GM23338 (cell line): Measurements from ENCODE around the gene CELF4. TPM values are rescaled to one million over a fixed set of nuclear protein-coding genes. Genes with fewer than 3 reads are reported as not detected.

Source experiments
- ATAC-seq: fragments of 200-7000 bp; cut with Tn5 transposase; 3 replicates; pipeline ENCODE4 v1.9.1; 2020
- DNase-seq: peaks from one replicate; pipeline ENCODE4 v3.0.0-alpha.2; 2015; ENCODE audit warnings: low spot score
- H2AFZ ChIP-seq: fragments of 200-600 bp; sonication (generic); 2 replicates; pipeline ENCODE4 v1.8.0; 2016; ENCODE audit warnings: antibody characterized with exemption, mild to moderate bottlenecking, moderate library complexity
- H3F3A ChIP-seq: fragments of 200-600 bp; sonication (generic); replicated peaks from 2 replicates; pipeline ENCODE4 v1.8.0; 2017; ENCODE audit warnings: antibody characterized with exemption, mixed run types, low read depth
- H3K27ac ChIP-seq: fragments of 200-600 bp; sonication (generic); 2 replicates; pipeline ENCODE4 v1.6.1; 2016; ENCODE audit warnings: low read depth
- H3K27me3 ChIP-seq: fragments of 200-600 bp; sonication (generic); 2 replicates; pipeline ENCODE4 v1.8.0; 2016; ENCODE audit warnings: mild to moderate bottlenecking, mixed run types, moderate library complexity; ENCODE audit not compliant: insufficient read depth
- H3K36me3 ChIP-seq: fragments of 200-600 bp; sonication (generic); 2 replicates; pipeline ENCODE4 v1.8.0; 2016; ENCODE audit warnings: mild to moderate bottlenecking; ENCODE audit not compliant: insufficient read depth
- H3K4me1 ChIP-seq: fragments of 200-600 bp; sonication (generic); 2 replicates; pipeline ENCODE4 v1.8.0; 2016; ENCODE audit warnings: mild to moderate bottlenecking, moderate library complexity; ENCODE audit not compliant: insufficient read depth
- H3K4me2 ChIP-seq: fragments of 200-600 bp; sonication (generic); 2 replicates; pipeline ENCODE4 v1.7.1; 2017; ENCODE audit warnings: mixed run types
- H3K4me3 ChIP-seq: fragments of 200-600 bp; sonication (generic); 2 replicates; pipeline ENCODE4 v1.6.1; 2016; ENCODE audit warnings: mixed run types
- H3K79me2 ChIP-seq: fragments of 200-600 bp; sonication (generic); replicated peaks from 2 replicates; pipeline ENCODE4 v1.8.0; 2017; ENCODE audit warnings: mild to moderate bottlenecking; ENCODE audit not compliant: insufficient read depth
- H3K9me2 ChIP-seq: fragments of 200-600 bp; sonication (generic); 2 replicates; pipeline ENCODE4 v1.8.0; 2017; ENCODE audit not compliant: insufficient read depth
- H4K20me1 ChIP-seq: fragments of 200-600 bp; sonication (generic); replicated peaks from 2 replicates; pipeline ENCODE4 v1.8.0; 2017; ENCODE audit warnings: mild to moderate bottlenecking; ENCODE audit not compliant: insufficient read depth
- H3K27ac Mint-ChIP-seq: 2 replicates; pipeline ENCODE4 v1.8.0; 2020; ENCODE audit warnings: inconsistent platforms, mild to moderate bottlenecking, moderate library complexity, mixed read lengths
- H3K27me3 Mint-ChIP-seq: 3 replicates; pipeline ENCODE4 v1.8.0; 2022; ENCODE audit warnings: low read depth, mild to moderate bottlenecking, moderate library complexity, mixed read lengths, inconsistent platforms; ENCODE audit not compliant: insufficient read depth, poor library complexity
- H3K36me3 Mint-ChIP-seq: 3 replicates; pipeline ENCODE4 v1.8.0; 2021; ENCODE audit warnings: low read depth, mild to moderate bottlenecking, inconsistent platforms, moderate library complexity, mixed read lengths
- H3K4me1 Mint-ChIP-seq: 3 replicates; pipeline ENCODE4 v1.8.0; 2020; ENCODE audit warnings: mild to moderate bottlenecking, inconsistent platforms, mixed read lengths
- H3K4me3 Mint-ChIP-seq: 3 replicates; pipeline ENCODE4 v1.8.0; 2021; ENCODE audit warnings: moderate library complexity, mild to moderate bottlenecking, inconsistent platforms, mixed read lengths
- H3K9me3 Mint-ChIP-seq: 3 replicates; pipeline ENCODE4 v1.8.0; 2020; ENCODE audit warnings: moderate library complexity, mild to moderate bottlenecking, inconsistent platforms, mixed read lengths
- CREB1 ChIP-seq: fragments of 250-450 bp; sonication (Bioruptor Pico); IDR thresholded peaks from 2 replicates; pipeline ENCODE4 v1.5.0; 2020; ENCODE audit warnings: low read depth, mild to moderate bottlenecking, moderate library complexity
- EZH2 ChIP-seq: fragments of 200-600 bp; sonication (generic); IDR thresholded peaks from one replicate; pipeline ENCODE4 v1.8.0; 2017; ENCODE audit warnings: antibody characterized with exemption, mild to moderate bottlenecking, low read depth; ENCODE audit not compliant: unreplicated experiment
- EZH2phosphoT487 ChIP-seq: fragments of 200-600 bp; sonication (generic); IDR thresholded peaks from one replicate; pipeline ENCODE4 v1.8.1; 2018; ENCODE audit warnings: antibody characterized with exemption; ENCODE audit not compliant: unreplicated experiment
- NANOG ChIP-seq: IDR thresholded peaks from 2 replicates; pipeline ENCODE4 v1.6.1; 2016; ENCODE audit warnings: antibody characterized with exemption, borderline replicate concordance
- REST ChIP-seq: IDR thresholded peaks from one replicate; pipeline ENCODE4 v1.6.1; 2018; ENCODE audit warnings: antibody characterized with exemption; ENCODE audit not compliant: unreplicated experiment
- ZNF114 ChIP-seq: fragments of 250-450 bp; sonication (Bioruptor Pico); IDR thresholded peaks from 2 replicates; pipeline ENCODE4 v1.5.0; 2020; ENCODE audit warnings: mild to moderate bottlenecking, moderate library complexity
- polyA plus RNA-seq: library from polyadenylated mRNA; unstranded; fragments of >200 nt; fragmentation: Nextera tagmentation; extraction: Ambion mirVana; gene quantifications from 2 replicates; pipeline ENCODE4 v1.2.1, GENCODE V29; 2016
- total RNA-seq: library from RNA; depleted of rRNA; stranded (reverse); fragments of >200 nt; shearing (Covaris generic); gene quantifications from 2 replicates; pipeline ENCODE4 v1.2.3, GENCODE V29; 2014

The CELF4 gene
- total and polyA plus RNA-seq, 2 experiments from 2014 or later = 2.6 to 6.7 TPM

GRCh38 chr18:37541517-37541916 lies 24.1 kb downstream of the CELF4 start (continued):
- TF ChIP-seq REST = no peak
- TF ChIP-seq ZNF114 (CRISPR knock-in tag) = no peak

- H3K4me1 ChIP-seq = peaks cover 16% of the 10 kb centered on the region
- H4K20me1 ChIP-seq = no peaks in the 10 kb centered on the region
- Mint-ChIP-seq H3K27me3 (peaks cover 5% of the 10 kb centered on the region), H3K4me1 (peaks cover 39% of the 10 kb centered on the region), H3K27ac (no peak overlapping the region), H3K9me3 (no peaks in the 10 kb centered on the region), H3K36me3 (no peaks in the 10 kb centered on the region; the same call in 2 of the 3 replicates), H3K4me3 (no peak overlapping the region)
- H3K79me2 ChIP-seq = no peaks in the 10 kb centered on the region
- no peaks in the 10 kb centered on the region for H3K27me3 ChIP-seq
- no peaks in the 10 kb centered on the region for H3K36me3 ChIP-seq
- H3K4me2 ChIP-seq = no peak overlapping the region
- H3K27ac ChIP-seq = no peak overlapping the region
- no peak for ATAC-seq
- no peak overlapping the region for H3K4me3 ChIP-seq
- TF ChIP-seq NANOG = no peak
- no peak for TF ChIP-seq EZH2
- no peak for TF ChIP-seq EZH2phosphoT487
- no peaks in the 10 kb centered on the region for H3K9me2 ChIP-seq
- peaks cover 2% of the 10 kb centered on the region; the same call in 1 of the 2 replicates for H3F3A ChIP-seq
- DNase-seq = no peak
- no peak overlapping the region for H2AFZ ChIP-seq
Observed at GRCh38 chr18:37540424-37541138, 25.0 kb downstream of the CELF4 start.

GRCh38 chr18:37539236-37539635 lies 26.4 kb downstream of the CELF4 start:
- H3K27ac Mint-ChIP-seq = no peak overlapping the region
- peak overlapping the region; percentile 50 for H3K4me3 ChIP-seq
- peaks cover 2% of the 10 kb centered on the region; the same call in 1 of the 2 replicates for H3F3A ChIP-seq
- DNase-seq (peak; percentile 44), ATAC-seq (no peak)
- H3K27me3 Mint-ChIP-seq = peaks cover 5% of the 10 kb centered on the region
- no peaks in the 10 kb centered on the region for H3K36me3 ChIP-seq
- no peaks in the 10 kb centered on the region; the same call in 2 of the 3 replicates for H3K36me3 Mint-ChIP-seq
- peaks cover 24% of the 10 kb centered on the region for H3K4me1 ChIP-seq
- H3K27me3 ChIP-seq = no peaks in the 10 kb centered on the region
- no peaks in the 10 kb centered on the region for H3K9me3 Mint-ChIP-seq
- peak overlapping the region; percentile 59; the same call in 1 of the 3 replicates for H3K4me3 Mint-ChIP-seq
- no peaks in the 10 kb centered on the region for H3K9me2 ChIP-seq
- peaks cover 42% of the 10 kb centered on the region for H3K4me1 Mint-ChIP-seq
- H3K79me2 ChIP-seq = no peaks in the 10 kb centered on the region
- no peaks in the 10 kb centered on the region for H4K20me1 ChIP-seq
- peak overlapping the region; percentile 99; the same call in 1 of the 2 replicates for H2AFZ ChIP-seq
- peak overlapping the region; percentile 78 for H3K4me2 ChIP-seq
- TF ChIP-seq REST = no peak
- TF ChIP-seq CREB1 (CRISPR knock-in tag) = no peak
- TF ChIP-seq ZNF114 (CRISPR knock-in tag) = no peak
- TF ChIP-seq EZH2phosphoT487 = no peak
- H3K27ac ChIP-seq = no peak overlapping the region
